NCI-H2196 (cell line): Measurements from ENCODE around the gene HMGCS2.
A peak's percentile ranks its signal among the peaks of the same experiment; 100 is the strongest.

Experiments
- DNase-seq: peaks from one replicate; lab custom pipeline; 2025; ENCODE audit not compliant: unreplicated experiment; lab: John Stamatoyannopoulos, UW

HMGCS2 gene

GRCh38 chr1:119768778-119769177 is at the start of gene HMGCS2:
Gene HMGCS2, minus strand, starts transcription at chr1:119768905. Its CDS starts 61 bp downstream, at chr1:119768844.
- no peak for DNase-seq

GRCh38 chr1:119818181-119818580 is 49.5 kb upstream of the HMGCS2 start:
- DNase-seq, result no peak

GRCh38 chr1:119816407-119816806 is 47.7 kb upstream of the HMGCS2 start:
- no peak for DNase-seq

- no peak for DNase-seq
These were observed 47.2 kb upstream of the HMGCS2 start for GRCh38 chr1:119815928-119816327.

GRCh38 chr1:119815361-119815760 is 46.7 kb upstream of the HMGCS2 start:
- DNase-seq, result no peak

GRCh38 chr1:119814288-119814687 is 45.6 kb upstream of the HMGCS2 start:
- DNase-seq, result no peak

GRCh38 chr1:119811985-119812557 is 43.4 kb upstream of the HMGCS2 start:
- no peak for DNase-seq

GRCh38 chr1:119811387-119811786 is 42.7 kb upstream of the HMGCS2 start, which contains the start of gene REG4:
Gene REG4, minus strand, starts transcription at chr1:119811460. Its CDS starts 2,691 bp downstream, at chr1:119808769.
- no peak for DNase-seq

GRCh38 chr1:119808972-119809550 is 40.4 kb upstream of the HMGCS2 start:
- peak; percentile 56 for DNase-seq

GRCh38 chr1:119808491-119808890 is 39.8 kb upstream of the HMGCS2 start:
- no peak for DNase-seq

GRCh38 chr1:119806489-119806888 is 37.8 kb upstream of the HMGCS2 start:
- no peak for DNase-seq

- DNase-seq, result no peak
These were observed 37.0 kb upstream of the HMGCS2 start for GRCh38 chr1:119805746-119806145.

GRCh38 chr1:119805247-119805646 is 36.5 kb upstream of the HMGCS2 start:
- no peak for DNase-seq

- no peak for DNase-seq
These were observed 31.0 kb upstream of the HMGCS2 start for GRCh38 chr1:119799599-119800177.

- DNase-seq, result no peak
These were observed 30.3 kb upstream of the HMGCS2 start for GRCh38 chr1:119799003-119799402.

- no peak for DNase-seq
These were observed 28.9 kb upstream of the HMGCS2 start for GRCh38 chr1:119797606-119798005.

GRCh38 chr1:119797162-119797561 is 28.5 kb upstream of the HMGCS2 start:
- no peak for DNase-seq

- no peak for DNase-seq
These were observed 26.8 kb upstream of the HMGCS2 start for GRCh38 chr1:119795261-119796200.

- no peak for DNase-seq
These were observed 26.2 kb upstream of the HMGCS2 start for GRCh38 chr1:119794876-119795240.

- DNase-seq, result no peak
These were observed 25.6 kb upstream of the HMGCS2 start for GRCh38 chr1:119794230-119794875.

- no peak for DNase-seq
These were observed 22.7 kb upstream of the HMGCS2 start for GRCh38 chr1:119791377-119791776.
